Measurements from ENCODE around the gene PET100. TPM values are rescaled to one million over a fixed set of nuclear protein-coding genes. Genes with fewer than 3 reads are reported as not detected.

PET100 gene
- total RNA-seq, 2 donors from 2014 or later = 149 to 182 TPM

DNA sequence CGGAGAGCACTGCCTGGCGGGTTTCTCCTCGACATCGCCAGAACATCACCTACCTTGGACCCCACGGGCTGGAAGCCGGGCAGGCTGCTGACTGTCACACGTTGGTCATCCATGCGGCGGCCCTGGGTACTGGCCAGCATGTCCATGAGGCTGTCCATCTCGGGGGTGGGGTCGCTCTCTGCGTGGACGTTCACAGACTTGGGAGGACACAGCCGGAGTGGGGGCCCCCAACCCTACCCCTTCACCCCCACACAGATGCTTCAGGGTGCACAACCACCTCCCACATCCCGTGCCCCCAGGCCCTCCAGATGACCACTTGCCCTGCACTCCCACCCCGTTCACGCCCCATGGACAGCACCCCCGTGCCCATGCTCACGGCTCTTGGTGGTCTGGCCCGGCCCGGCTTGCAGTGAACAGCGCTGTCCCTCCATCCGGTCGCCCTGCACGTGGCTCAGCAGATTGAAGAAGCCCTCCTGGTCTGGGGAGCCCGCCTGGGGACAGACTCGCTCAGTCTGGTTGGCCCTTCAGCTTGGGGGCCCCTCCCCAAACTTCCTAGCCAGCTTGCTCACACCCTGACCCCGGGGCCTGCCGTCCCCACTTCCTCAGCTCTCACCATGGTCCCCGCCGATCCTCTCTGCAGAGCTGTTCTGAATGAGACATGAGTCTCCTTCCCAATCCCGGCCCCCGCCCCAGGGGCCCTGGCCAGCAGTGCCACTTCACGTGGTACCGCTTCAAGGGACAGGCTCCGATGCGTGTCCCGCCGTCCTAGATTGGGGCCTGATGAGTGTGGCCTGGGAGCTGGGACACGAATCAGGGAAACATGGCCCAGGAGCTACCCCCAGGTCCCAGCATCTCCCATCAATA, 3.0 kb downstream of the PET100 start:
- H3K4me3 Mint-ChIP-seq = no peak overlapping the region
- peaks cover 2% of the 10 kb centered on the region for H3K36me3 Mint-ChIP-seq (ENCODE audit: low read depth)
- no peak for TF ChIP-seq CTCF (conservative IDR thresholded peaks at IDR 0.05)
- no peaks in the 10 kb centered on the region for H3K9me3 Mint-ChIP-seq
- WGBS, 2 experiments (ENCODE audit: insufficient coverage in 1 of 2, insufficient read length in 1 of 2) = 92 to 100% methylated on average over 16 to 40 of the region's 40 CpGs
- Histone ChIP-seq H3K9ac (ENCODE audit: extremely low read depth, low read length, poor library complexity, severe bottlenecking) (no peak overlapping the region), H3K4me1 (ENCODE audit: control insufficient read depth, insufficient read depth, low read length) (no peaks in the 10 kb centered on the region), H3K36me3 (ENCODE audit: control insufficient read depth, insufficient read depth, low read length) (no peaks in the 10 kb centered on the region), H3K4me3 (ENCODE audit: low read length) (no peak overlapping the region), H3K27me3 (ENCODE audit: control insufficient read depth, insufficient read depth, low read length, poor library complexity, severe bottlenecking) (peaks cover 23% of the 10 kb centered on the region), H3K9me3 (ENCODE audit: control insufficient read depth, low read length) (no peaks in the 10 kb centered on the region), H3K27ac (ENCODE audit: low read depth, low read length) (no peak overlapping the region)
- no peak overlapping the region for H3K27ac Mint-ChIP-seq
- peaks cover 17% of the 10 kb centered on the region for H3K4me1 Mint-ChIP-seq
- peaks cover 30% of the 10 kb centered on the region for H3K27me3 Mint-ChIP-seq (ENCODE audit: insufficient read depth)
- DNase-seq = no peak

DNA sequence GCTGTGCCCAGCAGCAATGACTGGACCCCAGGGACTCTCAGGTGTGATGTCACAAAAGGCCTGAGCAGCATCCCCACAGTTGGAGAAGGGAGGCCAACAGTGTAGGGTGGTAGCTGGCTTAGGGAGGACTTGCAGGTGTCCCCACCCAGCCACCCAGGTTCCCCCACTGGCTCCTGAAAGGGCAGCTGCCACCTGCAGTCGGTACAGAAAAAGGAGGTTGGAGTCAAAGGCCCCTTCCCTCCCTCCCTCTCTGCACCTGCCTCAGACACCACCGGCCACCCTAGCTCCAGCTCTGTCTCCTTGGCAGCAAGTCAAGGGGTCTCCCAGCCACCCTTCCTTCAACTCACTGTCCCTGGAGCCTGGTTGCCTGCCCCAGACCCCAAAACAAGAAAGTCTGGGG, 4.1 kb downstream of the PET100 start, which contains the start of gene PCP2:
Gene PCP2 (minus strand): TSS at position 22 of the 400 bp plus-strand sequence. CDS start 262 bp downstream, outside the sequence.
- DNase-seq = no peak
- 64% methylated on average over 2 of the region's 2 CpGs; no CpG with 5 or more reads in 1 of the 2 experiments for WGBS, 2 experiments (ENCODE audit: insufficient coverage in 1 of 2, insufficient read length in 1 of 2)
- no peak within 1 kb of the TSS for H3K27ac Mint-ChIP-seq
- H3K9me3 Mint-ChIP-seq = no peaks in the 10 kb centered on the region
- H3K4me1 ChIP-seq (ENCODE audit: control insufficient read depth, insufficient read depth, low read length) = no peaks in the 10 kb centered on the region
- peaks cover 23% of the 10 kb centered on the region for H3K27me3 ChIP-seq (ENCODE audit: control insufficient read depth, insufficient read depth, low read length, poor library complexity, severe bottlenecking)
- peaks cover 14% of the 10 kb centered on the region for H3K4me1 Mint-ChIP-seq
- H3K9me3 ChIP-seq (ENCODE audit: control insufficient read depth, low read length) = no peaks in the 10 kb centered on the region
- H3K9ac ChIP-seq (ENCODE audit: extremely low read depth, low read length, poor library complexity, severe bottlenecking) = no peak within 1 kb of the TSS
- H3K27me3 Mint-ChIP-seq (ENCODE audit: insufficient read depth) = peaks cover 30% of the 10 kb centered on the region
- no peak within 1 kb of the TSS for H3K4me3 Mint-ChIP-seq
- H3K27ac ChIP-seq (ENCODE audit: low read depth, low read length) = no peak within 1 kb of the TSS
- TF ChIP-seq CTCF (conservative IDR thresholded peaks at IDR 0.05) = no peak
- H3K4me3 ChIP-seq (ENCODE audit: low read length) = no peak within 1 kb of the TSS
- no peaks in the 10 kb centered on the region for H3K36me3 ChIP-seq (ENCODE audit: control insufficient read depth, insufficient read depth, low read length)
- H3K36me3 Mint-ChIP-seq (ENCODE audit: low read depth) = peaks cover 2% of the 10 kb centered on the region

GRCh38 chr19:7635670-7636069, 6.1 kb downstream of the PET100 start:
- peaks cover 30% of the 10 kb centered on the region for H3K27me3 Mint-ChIP-seq (ENCODE audit: insufficient read depth)
- H3K4me1 ChIP-seq (ENCODE audit: control insufficient read depth, insufficient read depth, low read length) = no peaks in the 10 kb centered on the region
- TF ChIP-seq CTCF (conservative IDR thresholded peaks at IDR 0.05) = no peak
- 69 to 78% methylated on average over 6 of the region's 6 CpGs for WGBS, 2 experiments (ENCODE audit: insufficient coverage in 1 of 2, insufficient read length in 1 of 2)
- peaks cover 23% of the 10 kb centered on the region for H3K27me3 ChIP-seq (ENCODE audit: control insufficient read depth, insufficient read depth, low read length, poor library complexity, severe bottlenecking)
- H3K36me3 Mint-ChIP-seq (ENCODE audit: low read depth) = peaks cover 14% of the 10 kb centered on the region
- no peak overlapping the region for H3K9ac ChIP-seq (ENCODE audit: extremely low read depth, low read length, poor library complexity, severe bottlenecking)
- no peak overlapping the region for H3K4me3 ChIP-seq (ENCODE audit: low read length)
- H3K36me3 ChIP-seq (ENCODE audit: control insufficient read depth, insufficient read depth, low read length) = peaks cover 10% of the 10 kb centered on the region
- H3K27ac Mint-ChIP-seq = no peak overlapping the region
- no peaks in the 10 kb centered on the region for H3K9me3 ChIP-seq (ENCODE audit: control insufficient read depth, low read length)
- DNase-seq = no peak
- no peak overlapping the region for H3K27ac ChIP-seq (ENCODE audit: low read depth, low read length)
- H3K4me1 Mint-ChIP-seq = peaks cover 1% of the 10 kb centered on the region
- H3K4me3 Mint-ChIP-seq = peak overlapping the region; percentile 77
- no peaks in the 10 kb centered on the region for H3K9me3 Mint-ChIP-seq

Measured in endodermal cell (in vitro differentiated cells).